Adrenal gland (tissue), 12 donors: ENCODE results near the gene SNAP25. TPM values are rescaled to one million over a fixed set of nuclear protein-coding genes. Genes with fewer than 3 reads are reported as not detected.

Experiments
- DNase-seq, 7 donors: peaks; one replicate each; pipeline ENCODE4 v3.0.0-alpha.2; 2019 to 2020
- H3K27ac ChIP-seq, 5 donors: fragments of 200-600 bp; sonication (generic) in 4 of 5; 1 replicate in 3 of 5; 2 replicates in 2 of 5; pipeline versions ENCODE4 v1.5.1 to v1.8.0; 2016 to 2020; ENCODE audit warnings: mild to moderate bottlenecking in 1 of 5
- H3K27me3 ChIP-seq: fragments of 200-600 bp; 2 replicates; pipeline ENCODE4 v1.8.0; 2021
- H3K36me3 ChIP-seq, 2 donors: fragments of 200-600 bp; replicated peaks in 1 of 2; 1 replicate in 1 of 2; 2 replicates in 1 of 2; pipeline versions ENCODE4 v1.5.1 to v1.8.0; 2018 to 2022
- H3K4me1 ChIP-seq, 2 donors: fragments of 200-600 bp; replicated peaks in 1 of 2; 1 replicate in 1 of 2; 2 replicates in 1 of 2; pipeline versions ENCODE4 v1.5.1 to v1.8.0; 2018 to 2021
- H3K4me3 ChIP-seq, 4 donors: fragments of 200-600 bp; sonication (generic) in 3 of 4; one replicate each; pipeline ENCODE4 v1.5.1; 2016 to 2018
- H3K9me3 ChIP-seq, 3 donors: fragments of 200-600 bp; sonication (generic) in 1 of 3; replicated peaks in 1 of 3; 1 replicate in 2 of 3; 2 replicates in 1 of 3; pipeline versions ENCODE4 v1.5.1 to v1.8.0; 2016 to 2021
- CTCF ChIP-seq, 6 experiments: fragments of 450-650 bp in 4 of 6; fragments of 200-600 bp in 2 of 6; sonication (generic) in 1 of 6; IDR thresholded peaks; 1 replicate in 5 of 6; 2 replicates in 1 of 6; pipeline versions ENCODE4 v1.5.1 to v1.8.0; 2016 to 2021; ENCODE audit warnings: antibody characterized with exemption in 6 of 6, mild to moderate bottlenecking in 2 of 6, moderate library complexity in 1 of 6
- POLR2A ChIP-seq, 2 donors: fragments of 450-650 bp; IDR thresholded peaks; one replicate each; pipeline ENCODE4 v1.6.1; 2017; ENCODE audit warnings: antibody characterized with exemption in 2 of 2, mild to moderate bottlenecking in 2 of 2, moderate library complexity in 1 of 2
- WGBS, 4 donors: extraction: QIAGEN DNeasy Blood & Tissue Kit in 2 of 4; methylation state at CpG; one replicate each; pipeline versions ENCODE4 v1.1.5 to v1.1.7; 2013 to 2017; 5-methylcytosine and 5-hydroxymethylcytosine counted together
- intact Hi-C, 2 donors: fragments of 100-400 bp; cut with DNase I; formaldehyde crosslinking; loops; one replicate each; pipeline versions ENCODE4 v1.14.1 to v1.15.0; 2022 to 2023
- polyA plus RNA-seq, 3 donors: library from polyadenylated mRNA; stranded (reverse); fragments of 200-250 nt in 2 of 3; fragments of 350-450 nt in 1 of 3; fragmentation: Illumina TruSeq in 1 of 3; extraction: RNeasy Lipid Tissue Mini Kit (QIAGEN cat#74804) in 1 of 3; gene quantifications; one replicate each; pipeline ENCODE4 v1.2.3, GENCODE V29; 2013 to 2014
- total RNA-seq, 9 donors: library from RNA; depleted of rRNA in 4 of 9; stranded (reverse); fragments of >200 nt in 4 of 9; fragments of 120-200 nt in 1 of 9; fragmentation: NEBNext Ultra II Directional in 1 of 9; extraction: Animal tissue kit (Norgen Biotek cat#: 25700) in 1 of 9; gene quantifications; one replicate each; pipeline versions ENCODE4 v1.1.0 to v1.2.4, GENCODE V29; 2013 to 2023
- donor health status: healthy with polysubstance abuse.
- donor health status: Bipolar disorder and iron deficiency.
- donor health status: DM: yes; HTN: yes; CAD: no.
- donor health status: DM: no; HTN: no; CAD: no.
- donor health status: DM: no; HTN: no; CAD: no.
- donor health status: DM: yes; HTN: yes; CAD: no.

SNAP25 gene
- total and polyA plus RNA-seq, 12 donors, result 1.0 to 35.9 (median 11.8) TPM; not detected in 1

- intact Hi-C loops, result no loop called here
- H3K9me3 ChIP-seq, result no peaks in the 10 kb centered on the region
- H3K36me3 ChIP-seq, result no peaks in the 10 kb centered on the region
- H3K27ac ChIP-seq, result no peak overlapping the region
- no peak for DNase-seq
- no peak for TF ChIP-seq POLR2A (IDR thresholded peaks at IDR 0.05)
- TF ChIP-seq CTCF (IDR thresholded peaks at IDR 0.05), result no peak
- WGBS, 4 donors, result 45 to 98% (median 85%) methylated on average over 2 of the region's 2 CpGs
- no peaks in the 10 kb centered on the region for H3K27me3 ChIP-seq
- no peak overlapping the region for H3K4me3 ChIP-seq
- no peaks in the 10 kb centered on the region for H3K4me1 ChIP-seq
These were observed 90.0 kb downstream of the SNAP25 start for GRCh38 chr20:10308652-10309051.

GRCh38 chr20:10309326-10309725, 90.7 kb downstream of the SNAP25 start:
- H3K9me3 ChIP-seq, result no peaks in the 10 kb centered on the region
- no peaks in the 10 kb centered on the region for H3K36me3 ChIP-seq
- no peak overlapping the region for H3K4me3 ChIP-seq
- intact Hi-C loops, result no loop called here
- no peak for DNase-seq
- H3K27me3 ChIP-seq, result no peaks in the 10 kb centered on the region
- WGBS, 4 donors, result 49 to 63% (median 59%) methylated on average over 2 of the region's 2 CpGs
- peaks cover 0 to 2% of the 10 kb centered on the region in 2 donors for H3K4me1 ChIP-seq
- H3K27ac ChIP-seq, result no peak overlapping the region
- TF ChIP-seq CTCF (IDR thresholded peaks at IDR 0.05), result no peak

- Histone ChIP-seq H3K27ac (no peak overlapping the region), H3K9me3 (no peaks in the 10 kb centered on the region), H3K4me3 (no peak overlapping the region), H3K4me1 (peaks cover 0 to 2% of the 10 kb centered on the region in 2 donors), H3K27me3 (no peaks in the 10 kb centered on the region), H3K36me3 (no peaks in the 10 kb centered on the region)
- no peak for TF ChIP-seq CTCF (IDR thresholded peaks at IDR 0.05)
- intact Hi-C loops, result no loop called here
- DNase-seq, result no peak
- WGBS, 4 donors, result 50 to 78% (median 63%) methylated on average over 1 of the region's 1 CpG
These were observed 93.5 kb downstream of the SNAP25 start for GRCh38 chr20:10312111-10312510.

GRCh38 chr20:10313215-10313614, 94.6 kb downstream of the SNAP25 start:
- no peak for DNase-seq

More at GRCh38 chr20:10313215-10313614, 94.6 kb downstream of the SNAP25 start:
- intact Hi-C loops, result no loop called here
- Histone ChIP-seq H3K4me1 (peaks cover 0 to 2% of the 10 kb centered on the region in 2 donors), H3K27me3 (no peaks in the 10 kb centered on the region), H3K9me3 (no peaks in the 10 kb centered on the region), H3K36me3 (no peaks in the 10 kb centered on the region), H3K27ac (no peak overlapping the region), H3K4me3 (no peak overlapping the region)
- TF ChIP-seq CTCF (IDR thresholded peaks at IDR 0.05) (no peak), POLR2A (IDR thresholded peaks at IDR 0.05) (no peak)
